ENCODE results near the gene LRRC4C.

DNA sequence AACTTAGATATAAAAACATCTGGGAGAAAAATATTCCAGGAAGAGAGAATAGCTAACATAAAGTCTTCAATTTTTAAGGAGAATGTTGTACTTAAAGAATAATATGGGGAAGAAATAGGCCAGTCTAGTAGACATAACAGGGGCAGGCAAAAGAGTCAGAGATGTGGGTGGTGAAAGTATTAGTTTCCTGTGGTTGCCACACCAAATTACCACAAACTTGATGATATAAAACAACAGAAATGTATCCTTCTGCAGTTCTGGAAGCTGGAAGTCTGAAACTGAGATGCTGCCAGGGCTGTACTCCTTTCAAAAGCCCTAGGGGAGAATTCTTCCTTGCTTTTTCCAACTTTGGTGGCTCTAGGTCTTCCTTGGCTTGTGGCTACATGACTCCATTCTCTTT, 1309.7 kb downstream of the LRRC4C start:
- TF ChIP-seq, protein P1, sequence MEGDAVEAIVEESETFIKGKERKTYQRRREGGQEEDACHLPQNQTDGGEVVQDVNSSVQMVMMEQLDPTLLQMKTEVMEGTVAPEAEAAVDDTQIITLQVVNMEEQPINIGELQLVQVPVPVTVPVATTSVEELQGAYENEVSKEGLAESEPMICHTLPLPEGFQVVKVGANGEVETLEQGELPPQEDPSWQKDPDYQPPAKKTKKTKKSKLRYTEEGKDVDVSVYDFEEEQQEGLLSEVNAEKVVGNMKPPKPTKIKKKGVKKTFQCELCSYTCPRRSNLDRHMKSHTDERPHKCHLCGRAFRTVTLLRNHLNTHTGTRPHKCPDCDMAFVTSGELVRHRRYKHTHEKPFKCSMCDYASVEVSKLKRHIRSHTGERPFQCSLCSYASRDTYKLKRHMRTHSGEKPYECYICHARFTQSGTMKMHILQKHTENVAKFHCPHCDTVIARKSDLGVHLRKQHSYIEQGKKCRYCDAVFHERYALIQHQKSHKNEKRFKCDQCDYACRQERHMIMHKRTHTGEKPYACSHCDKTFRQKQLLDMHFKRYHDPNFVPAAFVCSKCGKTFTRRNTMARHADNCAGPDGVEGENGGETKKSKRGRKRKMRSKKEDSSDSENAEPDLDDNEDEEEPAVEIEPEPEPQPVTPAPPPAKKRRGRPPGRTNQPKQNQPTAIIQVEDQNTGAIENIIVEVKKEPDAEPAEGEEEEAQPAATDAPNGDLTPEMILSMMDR (IDR thresholded peaks at IDR 0.05): no peak
- no peak for TF ChIP-seq POLR2A (IDR thresholded peaks at IDR 0.05)

Data from heart left ventricle (tissue), 13 donors.